ENCODE data around the gene CELSR2. TPM values are rescaled to one million over a fixed set of nuclear protein-coding genes. Genes with fewer than 3 reads are reported as not detected.

The CELSR2 gene
- total and polyA plus RNA-seq, 11 donors = 1.6 to 11.9 (median 7.4) TPM

DNA sequence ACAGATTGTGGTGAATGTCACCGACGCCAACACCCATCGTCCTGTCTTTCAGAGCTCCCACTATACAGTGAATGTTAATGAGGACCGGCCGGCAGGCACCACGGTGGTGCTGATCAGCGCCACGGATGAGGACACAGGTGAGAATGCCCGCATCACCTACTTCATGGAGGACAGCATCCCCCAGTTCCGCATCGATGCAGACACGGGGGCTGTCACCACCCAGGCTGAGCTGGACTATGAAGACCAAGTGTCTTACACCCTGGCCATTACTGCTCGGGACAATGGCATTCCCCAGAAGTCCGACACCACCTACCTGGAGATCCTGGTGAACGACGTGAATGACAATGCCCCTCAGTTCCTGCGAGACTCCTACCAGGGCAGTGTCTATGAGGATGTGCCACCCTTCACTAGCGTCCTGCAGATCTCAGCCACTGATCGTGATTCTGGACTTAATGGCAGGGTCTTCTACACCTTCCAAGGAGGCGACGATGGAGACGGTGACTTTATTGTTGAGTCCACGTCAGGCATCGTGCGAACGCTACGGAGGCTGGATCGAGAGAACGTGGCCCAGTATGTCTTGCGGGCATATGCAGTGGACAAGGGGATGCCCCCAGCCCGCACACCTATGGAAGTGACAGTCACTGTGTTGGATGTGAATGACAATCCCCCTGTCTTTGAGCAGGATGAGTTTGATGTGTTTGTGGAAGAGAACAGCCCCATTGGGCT lies 3.0 kb downstream of the CELSR2 start:
- H3K27me3 ChIP-seq = peaks cover 0 to 21% (median 0%) of the 10 kb centered on the region in 9 donors
- WGBS, 4 donors = 96 to 99% (median 97%) methylated on average over 22 to 31 of the region's 31 CpGs
- H3K4me1 ChIP-seq = peaks cover 0 to 41% (median 21%) of the 10 kb centered on the region in 12 donors
- H3K27ac ChIP-seq = peak overlapping the region in 1 of 12 donors; percentile 87
- H3K36me3 ChIP-seq = no peaks in the 10 kb centered on the region
- DNase-seq = peak in 2 of 5 donors; percentile 19 to 46
- no peak for ATAC-seq
- H3K9me3 ChIP-seq = no peaks in the 10 kb centered on the region
- H3K4me3 ChIP-seq = no peak overlapping the region
- TF ChIP-seq, protein P1, sequence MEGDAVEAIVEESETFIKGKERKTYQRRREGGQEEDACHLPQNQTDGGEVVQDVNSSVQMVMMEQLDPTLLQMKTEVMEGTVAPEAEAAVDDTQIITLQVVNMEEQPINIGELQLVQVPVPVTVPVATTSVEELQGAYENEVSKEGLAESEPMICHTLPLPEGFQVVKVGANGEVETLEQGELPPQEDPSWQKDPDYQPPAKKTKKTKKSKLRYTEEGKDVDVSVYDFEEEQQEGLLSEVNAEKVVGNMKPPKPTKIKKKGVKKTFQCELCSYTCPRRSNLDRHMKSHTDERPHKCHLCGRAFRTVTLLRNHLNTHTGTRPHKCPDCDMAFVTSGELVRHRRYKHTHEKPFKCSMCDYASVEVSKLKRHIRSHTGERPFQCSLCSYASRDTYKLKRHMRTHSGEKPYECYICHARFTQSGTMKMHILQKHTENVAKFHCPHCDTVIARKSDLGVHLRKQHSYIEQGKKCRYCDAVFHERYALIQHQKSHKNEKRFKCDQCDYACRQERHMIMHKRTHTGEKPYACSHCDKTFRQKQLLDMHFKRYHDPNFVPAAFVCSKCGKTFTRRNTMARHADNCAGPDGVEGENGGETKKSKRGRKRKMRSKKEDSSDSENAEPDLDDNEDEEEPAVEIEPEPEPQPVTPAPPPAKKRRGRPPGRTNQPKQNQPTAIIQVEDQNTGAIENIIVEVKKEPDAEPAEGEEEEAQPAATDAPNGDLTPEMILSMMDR (IDR thresholded peaks at IDR 0.05) = no peak
- no peak for TF ChIP-seq POLR2A (IDR thresholded peaks at IDR 0.05)
- intact Hi-C loops (cut with DNase I) = loop anchor here in 1 of 10 donors (10.0 kb wide), 1 partner anchor 138 kb away; the partner anchor contains the start of gene ELAPOR1

DNA sequence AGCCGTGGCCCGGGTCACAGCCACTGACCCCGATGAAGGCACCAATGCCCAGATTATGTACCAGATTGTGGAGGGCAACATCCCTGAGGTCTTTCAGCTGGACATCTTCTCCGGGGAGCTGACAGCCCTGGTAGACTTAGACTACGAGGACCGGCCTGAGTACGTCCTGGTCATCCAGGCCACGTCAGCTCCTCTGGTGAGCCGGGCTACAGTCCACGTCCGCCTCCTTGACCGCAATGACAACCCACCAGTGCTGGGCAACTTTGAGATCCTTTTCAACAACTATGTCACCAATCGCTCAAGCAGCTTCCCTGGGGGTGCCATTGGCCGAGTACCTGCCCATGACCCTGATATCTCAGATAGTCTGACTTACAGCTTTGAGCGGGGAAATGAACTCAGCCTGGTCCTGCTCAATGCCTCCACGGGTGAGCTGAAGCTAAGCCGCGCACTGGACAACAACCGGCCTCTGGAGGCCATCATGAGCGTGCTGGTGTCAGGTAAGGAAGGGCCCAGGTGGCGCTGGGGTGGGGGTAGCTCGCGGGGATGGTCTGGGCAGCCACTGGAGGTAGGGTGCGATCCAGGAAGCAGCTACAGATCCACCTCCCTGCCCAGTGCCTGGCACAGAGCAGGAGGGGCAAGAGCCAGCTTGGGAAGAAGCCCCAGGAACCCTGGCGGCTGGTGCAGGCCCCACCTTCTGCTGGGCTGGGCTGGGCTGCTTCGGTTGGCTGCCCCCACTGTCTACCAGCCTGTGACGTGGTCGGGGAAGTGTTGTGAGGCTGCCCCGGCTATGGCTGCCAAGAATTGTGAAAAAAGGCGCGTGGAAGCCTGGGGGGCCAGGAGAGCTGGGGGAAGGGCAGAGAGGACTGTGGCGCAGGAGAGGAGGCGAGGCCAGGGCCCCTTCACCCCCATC lies 3.8 kb downstream of the CELSR2 start:
- Histone ChIP-seq H3K4me3 (no peak overlapping the region), H3K27me3 (peaks cover 0 to 21% (median 0%) of the 10 kb centered on the region in 9 donors), H3K36me3 (no peaks in the 10 kb centered on the region), H3K9me3 (no peaks in the 10 kb centered on the region), H3K27ac (peak overlapping the region in 11 of 12 donors; percentile 47 to 87 (median 64)), H3K4me1 (peaks cover 0 to 41% (median 21%) of the 10 kb centered on the region in 12 donors)
- peak in 1 of 5 donors; percentile 36 for DNase-seq
- WGBS, 4 donors = 85 to 86% (median 85%) methylated on average over 30 to 33 of the region's 33 CpGs
- intact Hi-C loops (cut with DNase I) = loop anchor here in 1 of 10 donors (10.0 kb wide), 1 partner anchor 138 kb away; the partner anchor contains the start of gene ELAPOR1
- no peak for TF ChIP-seq POLR2A (IDR thresholded peaks at IDR 0.05)
- TF ChIP-seq, protein P1 (IDR thresholded peaks at IDR 0.05) = no peak
- ATAC-seq = peak in 2 of 4 donors; percentile 4 to 41

DNA sequence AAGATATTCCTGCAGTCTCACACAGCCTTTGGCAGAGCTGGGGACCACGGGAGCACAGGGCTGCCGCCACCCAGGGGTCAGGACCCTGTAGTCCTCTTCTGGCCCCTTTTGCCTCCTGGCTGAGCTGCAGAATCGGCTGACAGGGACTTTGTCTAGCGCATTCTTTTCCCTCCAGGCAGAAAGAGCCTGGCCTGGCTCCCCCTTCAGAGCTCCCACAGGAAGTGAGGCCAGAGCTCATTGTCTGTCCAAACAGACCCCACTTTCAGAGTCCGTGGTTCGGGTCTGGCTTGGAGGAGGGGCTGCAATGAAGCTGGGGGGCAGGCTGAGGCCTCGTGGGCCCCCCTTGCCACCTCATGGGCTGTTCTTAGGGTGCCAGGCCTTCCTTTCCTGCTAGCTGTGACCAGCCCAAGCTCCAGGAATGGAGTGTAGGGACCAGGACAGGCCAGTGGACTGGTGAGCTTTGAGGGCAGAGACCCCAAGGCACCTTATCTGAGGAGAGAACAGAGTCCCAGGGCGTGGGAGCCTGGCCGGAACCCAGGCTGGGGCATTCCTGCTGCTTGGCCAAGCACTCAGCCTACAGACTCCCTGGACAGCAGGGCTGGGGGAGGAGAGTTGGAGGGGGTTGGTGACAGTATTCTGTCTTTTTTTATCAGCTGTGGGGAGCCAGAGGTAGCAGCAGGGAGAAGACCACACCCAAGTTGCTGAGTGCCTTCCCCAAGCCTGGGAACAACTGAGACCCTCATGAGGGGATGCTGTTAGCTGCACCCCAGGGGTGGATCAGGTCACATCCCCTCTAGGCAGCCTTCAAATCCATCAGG lies 4.7 kb downstream of the CELSR2 start:
- ATAC-seq = peak in 3 of 4 donors; percentile 6 to 35 (median 13)
- Histone ChIP-seq H3K27me3 (peaks cover 0 to 16% (median 0%) of the 10 kb centered on the region in 9 donors), H3K36me3 (no peaks in the 10 kb centered on the region), H3K9me3 (no peaks in the 10 kb centered on the region), H3K4me3 (no peak overlapping the region), H3K27ac (peak overlapping the region in 11 of 12 donors; percentile 47 to 87 (median 64)), H3K4me1 (peaks cover 0 to 37% (median 20%) of the 10 kb centered on the region in 12 donors)
- peak in 1 of 5 donors; percentile 44 for DNase-seq
- 35 to 43% (median 38%) methylated on average over 9 of the region's 9 CpGs for WGBS, 4 donors
- intact Hi-C loops (cut with DNase I) = loop anchor here in 1 of 10 donors (10.0 kb wide), 1 partner anchor 139 kb away; the partner anchor contains the start of gene ELAPOR1
- TF ChIP-seq, protein P1 (IDR thresholded peaks at IDR 0.05) = no peak
- TF ChIP-seq POLR2A (IDR thresholded peaks at IDR 0.05) = no peak
